NB4 (cell line): Measurements from ENCODE around the gene RANBP3.

Experiments
- CTCF ChIP-seq: IDR thresholded peaks from one replicate; pipeline ENCODE4 v1.5.1; 2012; ENCODE audit warnings: low read depth, low read length
- MAX ChIP-seq: IDR thresholded peaks from 2 replicates; pipeline ENCODE4 v1.6.1; 2011; ENCODE audit warnings: low read depth, low read length
- MYC ChIP-seq: IDR thresholded peaks from 2 replicates; pipeline ENCODE4 v1.6.1; 2011; ENCODE audit warnings: low read depth, low read length
- POLR2A ChIP-seq: IDR thresholded peaks from 2 replicates; pipeline ENCODE4 v1.6.1; 2011; ENCODE audit warnings: mild to moderate bottlenecking; ENCODE audit not compliant: insufficient read length; ENCODE audit errors: extremely low read depth

GRCh38 chr19:5999693-6000092 lies 21.8 kb upstream of the RANBP3 start:
- no peak for TF ChIP-seq POLR2A
- TF ChIP-seq CTCF: no peak
- no peak for TF ChIP-seq MAX
- TF ChIP-seq MYC: no peak
